ENCODE data around the gene MYO9A.

The MYO9A gene

GRCh38 chr15:71974211-71974610 is 143.7 kb downstream of the MYO9A start:
- Histone ChIP-seq H3K4me3 (ENCODE audit: low read depth in 1 of 2, low read length in 2 of 2) (no peak overlapping the region), H3K27ac (ENCODE audit: low read depth, low read length) (no peak overlapping the region), H3K27me3 (ENCODE audit: control insufficient read depth in 1 of 2, insufficient read depth in 2 of 2, low read length in 2 of 2) (no peaks in the 10 kb centered on the region), H3K36me3 (ENCODE audit: insufficient read depth, low read length) (peaks cover 4% of the 10 kb centered on the region), H3K9ac (ENCODE audit: low read length) (no peak overlapping the region), H3K4me1 (ENCODE audit: insufficient read depth, low read length) (no peaks in the 10 kb centered on the region), H3K9me3 (ENCODE audit: low read length) (no peaks in the 10 kb centered on the region)

- Histone ChIP-seq H3K27me3 (ENCODE audit: control insufficient read depth in 1 of 2, insufficient read depth in 2 of 2, low read length in 2 of 2) (no peaks in the 10 kb centered on the region), H3K27ac (ENCODE audit: low read depth, low read length) (no peak overlapping the region), H3K4me1 (ENCODE audit: insufficient read depth, low read length) (no peaks in the 10 kb centered on the region), H3K9me3 (ENCODE audit: low read length) (no peaks in the 10 kb centered on the region), H3K4me3 (ENCODE audit: low read depth in 1 of 2, low read length in 2 of 2) (no peak overlapping the region), H3K9ac (ENCODE audit: low read length) (no peak overlapping the region), H3K36me3 (ENCODE audit: insufficient read depth, low read length) (peaks cover 4% of the 10 kb centered on the region)
Observed at GRCh38 chr15:71973366-71973765, 144.6 kb downstream of the MYO9A start.

DNA sequence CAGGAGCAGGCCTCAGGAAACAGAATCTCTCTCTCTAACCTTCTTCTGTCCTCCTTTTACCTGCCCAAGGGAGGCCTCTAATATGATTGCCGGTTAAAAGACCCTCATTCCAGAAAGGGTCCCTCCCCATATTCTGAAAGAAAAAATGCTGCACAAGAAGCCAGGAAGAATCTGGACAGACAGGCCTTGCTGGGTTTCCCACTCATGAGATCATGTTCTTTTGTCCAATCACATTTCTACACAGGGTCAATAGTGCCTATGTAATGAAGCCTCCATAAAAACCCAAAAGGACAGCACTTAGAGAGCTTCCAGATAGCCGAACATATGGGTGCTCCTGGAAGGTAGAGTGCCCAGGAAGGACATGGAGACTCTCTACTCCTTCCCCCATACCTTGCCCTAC is 146.0 kb downstream of the MYO9A start:
- H3K9ac ChIP-seq (ENCODE audit: low read length) = no peak overlapping the region
- no peak overlapping the region for H3K27ac ChIP-seq (ENCODE audit: low read depth, low read length)
- H3K4me3 ChIP-seq (ENCODE audit: low read depth in 1 of 2, low read length in 2 of 2) = no peak overlapping the region
- peaks cover 9% of the 10 kb centered on the region for H3K36me3 ChIP-seq (ENCODE audit: insufficient read depth, low read length)
- H3K4me1 ChIP-seq (ENCODE audit: insufficient read depth, low read length) = no peaks in the 10 kb centered on the region
- H3K27me3 ChIP-seq (ENCODE audit: control insufficient read depth in 1 of 2, insufficient read depth in 2 of 2, low read length in 2 of 2) = no peaks in the 10 kb centered on the region
- H3K9me3 ChIP-seq (ENCODE audit: low read length) = no peaks in the 10 kb centered on the region

GRCh38 chr15:71970435-71970834 is 147.5 kb downstream of the MYO9A start:
- Histone ChIP-seq H3K27ac (ENCODE audit: low read depth, low read length) (no peak overlapping the region), H3K9me3 (ENCODE audit: low read length) (no peaks in the 10 kb centered on the region), H3K9ac (ENCODE audit: low read length) (no peak overlapping the region), H3K27me3 (ENCODE audit: control insufficient read depth in 1 of 2, insufficient read depth in 2 of 2, low read length in 2 of 2) (no peaks in the 10 kb centered on the region), H3K4me1 (ENCODE audit: insufficient read depth, low read length) (no peaks in the 10 kb centered on the region), H3K4me3 (ENCODE audit: low read depth in 1 of 2, low read length in 2 of 2) (no peak overlapping the region), H3K36me3 (ENCODE audit: insufficient read depth, low read length) (peaks cover 9% of the 10 kb centered on the region)

DNA sequence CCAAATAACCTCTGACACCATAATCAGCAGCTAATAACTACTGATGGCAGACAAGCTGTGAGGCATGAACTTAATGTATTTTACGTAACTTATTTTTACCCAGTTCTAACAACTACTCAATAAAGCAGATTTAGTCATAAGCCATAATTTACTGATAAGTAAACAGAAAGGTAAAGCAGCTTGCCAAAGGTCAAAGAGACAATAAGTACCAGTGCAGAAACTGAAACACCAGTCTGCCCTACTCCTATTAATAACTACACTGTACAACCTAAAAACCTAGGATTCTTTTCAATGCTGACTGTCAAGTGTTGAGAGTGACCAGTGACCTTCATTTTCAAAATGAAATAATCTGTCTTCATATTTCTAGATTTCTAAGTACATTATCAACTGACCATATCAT is 155.4 kb downstream of the MYO9A start:
- Histone ChIP-seq H3K9me3 (ENCODE audit: low read length) (no peaks in the 10 kb centered on the region), H3K27me3 (ENCODE audit: control insufficient read depth in 1 of 2, insufficient read depth in 2 of 2, low read length in 2 of 2) (no peaks in the 10 kb centered on the region), H3K9ac (ENCODE audit: low read length) (no peak overlapping the region), H3K4me3 (ENCODE audit: low read depth in 1 of 2, low read length in 2 of 2) (no peak overlapping the region), H3K4me1 (ENCODE audit: insufficient read depth, low read length) (no peaks in the 10 kb centered on the region), H3K27ac (ENCODE audit: low read depth, low read length) (no peak overlapping the region), H3K36me3 (ENCODE audit: insufficient read depth, low read length) (peaks cover 4% of the 10 kb centered on the region)

DNA sequence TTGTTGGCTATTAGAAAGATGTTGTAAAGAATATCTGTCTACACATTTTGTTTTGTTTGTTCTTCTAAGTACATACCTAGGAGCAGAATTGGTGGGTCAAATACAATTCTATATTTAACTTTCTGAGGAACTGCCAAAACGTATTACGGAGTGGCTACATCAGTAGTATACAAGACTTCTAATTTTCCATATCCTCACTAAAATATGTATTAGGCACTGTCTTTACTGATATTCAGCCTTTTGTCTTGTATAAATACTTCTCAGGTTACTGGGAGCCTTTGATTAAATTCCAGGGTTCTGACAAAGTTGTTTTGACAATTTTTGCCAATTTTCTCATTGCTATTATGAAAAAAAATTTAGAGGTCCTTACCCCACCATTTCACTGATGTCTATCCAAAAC is 160.9 kb downstream of the MYO9A start:
- Histone ChIP-seq H3K36me3 (ENCODE audit: insufficient read depth, low read length) (no peaks in the 10 kb centered on the region), H3K27ac (ENCODE audit: low read depth, low read length) (no peak overlapping the region), H3K4me1 (ENCODE audit: insufficient read depth, low read length) (no peaks in the 10 kb centered on the region), H3K9me3 (ENCODE audit: low read length) (no peaks in the 10 kb centered on the region), H3K4me3 (ENCODE audit: low read depth in 1 of 2, low read length in 2 of 2) (no peak overlapping the region), H3K9ac (ENCODE audit: low read length) (no peak overlapping the region), H3K27me3 (ENCODE audit: control insufficient read depth in 1 of 2, insufficient read depth in 2 of 2, low read length in 2 of 2) (no peaks in the 10 kb centered on the region)

- Histone ChIP-seq H3K27me3 (ENCODE audit: control insufficient read depth in 1 of 2, insufficient read depth in 2 of 2, low read length in 2 of 2) (no peaks in the 10 kb centered on the region), H3K9me3 (ENCODE audit: low read length) (no peaks in the 10 kb centered on the region), H3K36me3 (ENCODE audit: insufficient read depth, low read length) (no peaks in the 10 kb centered on the region), H3K9ac (ENCODE audit: low read length) (no peak overlapping the region), H3K4me3 (ENCODE audit: low read depth in 1 of 2, low read length in 2 of 2) (no peak overlapping the region), H3K27ac (ENCODE audit: low read depth, low read length) (no peak overlapping the region), H3K4me1 (ENCODE audit: insufficient read depth, low read length) (no peaks in the 10 kb centered on the region)
Observed at GRCh38 chr15:71951134-71951533, 166.8 kb downstream of the MYO9A start.

GRCh38 chr15:71945012-71945411 is 172.9 kb downstream of the MYO9A start:
- Histone ChIP-seq H3K9me3 (ENCODE audit: low read length) (no peaks in the 10 kb centered on the region), H3K4me1 (ENCODE audit: insufficient read depth, low read length) (no peaks in the 10 kb centered on the region), H3K9ac (ENCODE audit: low read length) (no peak overlapping the region), H3K36me3 (ENCODE audit: insufficient read depth, low read length) (no peaks in the 10 kb centered on the region), H3K27ac (ENCODE audit: low read depth, low read length) (no peak overlapping the region), H3K4me3 (ENCODE audit: low read depth in 1 of 2, low read length in 2 of 2) (no peak overlapping the region), H3K27me3 (ENCODE audit: control insufficient read depth in 1 of 2, insufficient read depth in 2 of 2, low read length in 2 of 2) (no peaks in the 10 kb centered on the region)

DNA sequence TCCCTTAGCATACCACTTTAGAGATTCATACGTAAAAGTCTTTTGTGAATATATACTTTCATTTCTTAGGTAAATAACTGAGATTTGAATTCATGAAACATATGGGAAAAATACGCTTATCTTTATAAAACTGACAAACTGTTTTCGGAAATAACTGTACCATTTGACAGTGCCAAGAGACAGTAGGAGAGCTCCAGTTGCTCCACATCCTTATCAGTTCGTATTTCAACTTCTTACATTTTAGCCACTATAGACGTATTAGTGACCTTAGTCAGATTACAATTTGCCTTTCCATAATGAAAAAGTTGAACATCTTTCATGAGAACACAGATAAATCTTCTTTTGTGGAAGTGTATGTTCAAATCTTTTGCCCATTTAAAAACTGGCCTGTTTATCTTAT is 174.1 kb downstream of the MYO9A start:
- no peak overlapping the region for H3K4me3 ChIP-seq (ENCODE audit: low read depth in 1 of 2, low read length in 2 of 2)
- H3K9me3 ChIP-seq (ENCODE audit: low read length) = no peaks in the 10 kb centered on the region
- H3K27ac ChIP-seq (ENCODE audit: low read depth, low read length) = no peak overlapping the region
- no peaks in the 10 kb centered on the region for H3K36me3 ChIP-seq (ENCODE audit: insufficient read depth, low read length)
- H3K9ac ChIP-seq (ENCODE audit: low read length) = no peak overlapping the region
- H3K4me1 ChIP-seq (ENCODE audit: insufficient read depth, low read length) = no peaks in the 10 kb centered on the region
- H3K27me3 ChIP-seq (ENCODE audit: control insufficient read depth in 1 of 2, insufficient read depth in 2 of 2, low read length in 2 of 2) = no peaks in the 10 kb centered on the region

- Histone ChIP-seq H3K4me3 (ENCODE audit: low read depth in 1 of 2, low read length in 2 of 2) (no peak overlapping the region), H3K9me3 (ENCODE audit: low read length) (no peaks in the 10 kb centered on the region), H3K27ac (ENCODE audit: low read depth, low read length) (no peak overlapping the region), H3K4me1 (ENCODE audit: insufficient read depth, low read length) (no peaks in the 10 kb centered on the region), H3K27me3 (ENCODE audit: control insufficient read depth in 1 of 2, insufficient read depth in 2 of 2, low read length in 2 of 2) (no peaks in the 10 kb centered on the region), H3K36me3 (ENCODE audit: insufficient read depth, low read length) (no peaks in the 10 kb centered on the region), H3K9ac (ENCODE audit: low read length) (no peak overlapping the region)
Observed at GRCh38 chr15:71939981-71940588, 177.9 kb downstream of the MYO9A start.

DNA sequence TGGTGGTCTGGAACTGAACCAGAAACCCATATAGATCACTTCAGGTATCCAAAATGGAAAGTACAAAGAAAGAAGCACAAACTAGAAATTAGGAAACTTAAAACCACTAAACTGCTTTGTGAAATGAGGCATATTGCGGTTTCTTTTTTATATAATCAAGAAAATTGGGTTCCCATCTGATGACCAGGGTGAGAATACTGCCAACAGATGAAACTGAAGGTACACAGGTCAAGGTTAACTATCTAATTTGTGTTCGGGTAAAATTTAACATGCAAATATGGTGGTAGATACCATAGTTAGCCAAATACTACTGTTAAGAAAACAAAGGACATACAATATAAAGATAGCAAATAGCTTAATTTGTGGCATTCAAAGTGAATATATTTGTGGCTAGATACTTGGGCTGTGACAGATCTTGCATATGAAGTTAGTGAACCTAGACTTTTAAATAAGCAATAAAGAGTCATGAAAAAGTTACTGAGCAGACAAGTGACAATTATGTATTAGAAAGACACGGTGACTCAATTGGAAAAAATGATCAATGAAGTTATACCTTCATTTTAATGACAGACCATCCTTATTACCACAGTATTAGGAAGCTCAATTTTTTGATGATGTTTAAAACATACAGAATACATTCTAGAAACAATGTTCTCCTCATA is 180.2 kb downstream of the MYO9A start:
- Histone ChIP-seq H3K9ac (ENCODE audit: low read length) (no peak overlapping the region), H3K27me3 (ENCODE audit: control insufficient read depth in 1 of 2, insufficient read depth in 2 of 2, low read length in 2 of 2) (no peaks in the 10 kb centered on the region), H3K27ac (ENCODE audit: low read depth, low read length) (no peak overlapping the region), H3K4me3 (ENCODE audit: low read depth in 1 of 2, low read length in 2 of 2) (no peak overlapping the region), H3K4me1 (ENCODE audit: insufficient read depth, low read length) (no peaks in the 10 kb centered on the region), H3K9me3 (ENCODE audit: low read length) (no peaks in the 10 kb centered on the region), H3K36me3 (ENCODE audit: insufficient read depth, low read length) (peaks cover 7% of the 10 kb centered on the region)

DNA sequence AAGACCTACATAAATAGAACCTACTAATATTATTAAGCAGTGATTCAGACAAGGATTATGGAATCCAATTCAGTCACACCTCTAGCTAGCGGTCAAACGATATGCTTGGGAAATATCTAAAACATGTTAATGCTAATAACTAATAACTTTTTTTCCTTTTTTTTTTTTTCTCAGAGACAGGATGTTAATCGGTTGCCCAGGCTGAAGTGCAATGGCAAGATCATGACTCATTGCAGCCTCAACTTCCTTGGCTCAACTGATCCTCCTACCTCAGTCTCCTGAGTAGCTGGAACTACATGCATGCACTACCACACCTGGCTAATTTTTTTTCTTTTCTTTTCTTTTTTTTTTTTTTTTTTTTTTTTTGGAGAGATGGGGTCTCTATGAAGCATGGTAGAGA is 183.5 kb downstream of the MYO9A start:
- Histone ChIP-seq H3K4me1 (ENCODE audit: insufficient read depth, low read length) (no peaks in the 10 kb centered on the region), H3K9me3 (ENCODE audit: low read length) (no peaks in the 10 kb centered on the region), H3K27me3 (ENCODE audit: control insufficient read depth in 1 of 2, insufficient read depth in 2 of 2, low read length in 2 of 2) (no peaks in the 10 kb centered on the region), H3K27ac (ENCODE audit: low read depth, low read length) (no peak overlapping the region), H3K4me3 (ENCODE audit: low read depth in 1 of 2, low read length in 2 of 2) (no peak overlapping the region), H3K9ac (ENCODE audit: low read length) (no peak overlapping the region), H3K36me3 (ENCODE audit: insufficient read depth, low read length) (peaks cover 26% of the 10 kb centered on the region)
